HepG2 (cell line): ENCODE results near the gene SLC6A12. TPM values are rescaled to one million over a fixed set of nuclear protein-coding genes. Genes with fewer than 3 reads are reported as not detected.

Source experiments
- BCL3 ChIP-seq: sonication (generic); formaldehyde crosslinking; IDR thresholded peaks from 2 replicates; pipeline ENCODE4 v1.5.1; 2020; ENCODE audit warnings: mild to moderate bottlenecking, missing genetic modification reagents, moderate library complexity
- BORCS8-MEF2B ChIP-seq: sonication (generic); formaldehyde crosslinking; IDR thresholded peaks from 2 replicates; pipeline ENCODE4 v1.8.0; 2022; ENCODE audit warnings: mild to moderate bottlenecking, missing genetic modification reagents
- DMTF1 ChIP-seq: sonication (generic); formaldehyde crosslinking; IDR thresholded peaks from 2 replicates; pipeline ENCODE4 v1.4.0; 2020; ENCODE audit warnings: mild to moderate bottlenecking, missing genetic modification reagents
- DRAP1 ChIP-seq: IDR thresholded peaks from 2 replicates; pipeline ENCODE4 v1.6.1; 2016; ENCODE audit warnings: missing genetic modification reagents, missing compliant biosample characterization
- ELF3 ChIP-seq: IDR thresholded peaks from 2 replicates; pipeline ENCODE4 v1.6.1; 2016; ENCODE audit warnings: missing genetic modification reagents, missing compliant biosample characterization
- HMG20B ChIP-seq: conservative IDR thresholded peaks from 2 replicates; pipeline ENCODE4 v1.6.1; 2016; ENCODE audit warnings: missing genetic modification reagents, missing compliant biosample characterization
- HNF1B ChIP-seq: sonication (generic); formaldehyde crosslinking; IDR thresholded peaks from 2 replicates; pipeline ENCODE4 v1.5.1; 2020; ENCODE audit warnings: mild to moderate bottlenecking, moderate library complexity, missing genetic modification reagents
- MIXL1 ChIP-seq: IDR thresholded peaks from 2 replicates; pipeline ENCODE4 v1.6.1; 2016
- MLLT10 ChIP-seq: sonication (generic); formaldehyde crosslinking; IDR thresholded peaks from 2 replicates; pipeline ENCODE4 v1.4.0; 2020; ENCODE audit warnings: missing genetic modification reagents
- NCOA5 ChIP-seq: sonication (generic); formaldehyde crosslinking; IDR thresholded peaks from 2 replicates; pipeline ENCODE4 v1.4.0; 2020; ENCODE audit warnings: missing genetic modification reagents
- NFE2 ChIP-seq: sonication (generic); formaldehyde crosslinking; IDR thresholded peaks from 2 replicates; pipeline ENCODE4 v1.4.0; 2020; ENCODE audit warnings: missing genetic modification reagents
- PHF21A ChIP-seq: sonication (generic); formaldehyde crosslinking; IDR thresholded peaks from 2 replicates; pipeline ENCODE4 v1.5.0; 2020; ENCODE audit warnings: mild to moderate bottlenecking, missing genetic modification reagents
- RBM22 ChIP-seq: fragments of 200-400 bp; formaldehyde crosslinking; optimal IDR thresholded peaks from 2 replicates; pipeline ENCODE3; 2017; ENCODE audit warnings: mild to moderate bottlenecking, low read length, moderate library complexity
- SSRP1 ChIP-seq: IDR thresholded peaks from 2 replicates; pipeline ENCODE4 v1.6.1; 2016; ENCODE audit warnings: control low read depth
- TEAD3 ChIP-seq: optimal IDR thresholded peaks from 2 replicates; pipeline ENCODE3; 2016; ENCODE audit warnings: borderline replicate concordance
- TFDP1 ChIP-seq: IDR thresholded peaks from 2 replicates; pipeline ENCODE4 v1.6.1; 2016; ENCODE audit warnings: missing compliant biosample characterization, missing genetic modification reagents, borderline replicate concordance
- TFE3 ChIP-seq: IDR thresholded peaks from 2 replicates; pipeline ENCODE4 v1.6.1; 2016
- ZBTB21 ChIP-seq: sonication (generic); formaldehyde crosslinking; IDR thresholded peaks from 2 replicates; pipeline ENCODE4 v1.4.0; 2020; ENCODE audit warnings: missing genetic modification reagents
- ZFP36L2 ChIP-seq: sonication (generic); formaldehyde crosslinking; IDR thresholded peaks from 2 replicates; pipeline ENCODE4 v1.4.0; 2020; ENCODE audit warnings: missing genetic modification reagents
- ZFY ChIP-seq: sonication (generic); formaldehyde crosslinking; IDR thresholded peaks from 2 replicates; pipeline ENCODE4 v1.4.0; 2020; ENCODE audit warnings: missing genetic modification reagents
- ZNF12 ChIP-seq: sonication (generic); formaldehyde crosslinking; IDR thresholded peaks from 2 replicates; pipeline ENCODE4 v1.5.0; 2020; ENCODE audit warnings: missing genetic modification reagents
- ZNF225 ChIP-seq: sonication (generic); formaldehyde crosslinking; IDR thresholded peaks from 2 replicates; pipeline ENCODE4 v1.4.0; 2020; ENCODE audit warnings: mild to moderate bottlenecking, missing genetic modification reagents
- ZNF550 ChIP-seq: sonication (generic); formaldehyde crosslinking; IDR thresholded peaks from 2 replicates; pipeline ENCODE4 v1.4.0; 2020; ENCODE audit warnings: mild to moderate bottlenecking, missing genetic modification reagents, borderline replicate concordance
- ZNF589 ChIP-seq: sonication (generic); formaldehyde crosslinking; conservative IDR thresholded peaks from 2 replicates; pipeline ENCODE4 v1.8.0; 2022; ENCODE audit warnings: mild to moderate bottlenecking, moderate library complexity, missing genetic modification reagents
- ZNF776 ChIP-seq: sonication (generic); formaldehyde crosslinking; IDR thresholded peaks from 2 replicates; pipeline ENCODE4 v1.4.0; 2020; ENCODE audit warnings: mild to moderate bottlenecking, missing genetic modification reagents
- polyA plus RNA-seq, 8 experiments: library from polyadenylated mRNA; depleted of rRNA in 3 of 8; stranded (reverse) in 7 of 8; unstranded in 1 of 8; fragments of >200 nt; fragmentation: Illumina TruSeq in 4 of 8; extraction: Trizol in 4 of 8; gene quantifications; 2 replicates each; pipeline versions ENCODE4 v1.2.1 to v1.2.3, GENCODE V29; 2011 to 2016; ENCODE audit warnings: low read depth in 4 of 8, missing spikeins in 1 of 8, mixed read lengths in 1 of 8; ENCODE audit not compliant: insufficient read depth in 1 of 8
- total RNA-seq, 5 experiments: library from RNA; depleted of rRNA; stranded (reverse); fragments of >200 nt; fragmentation: Illumina TruSeq; extraction: Trizol; gene quantifications; 2 replicates each; pipeline ENCODE4 v1.2.3, GENCODE V29; 2016; ENCODE audit warnings: low read depth in 1 of 5

SLC6A12 gene
- total and polyA plus RNA-seq, 2 of the 13 experiments (the other 11 are each of a cell fraction or from before 2014, with no cell fraction given): 3.7 to 18.8 TPM

GRCh38 chr12:145369-145960 is 68.5 kb downstream of the SLC6A12 start (continued):
- TF ChIP-seq RBM22: no peak
- TF ChIP-seq ZBTB21: no peak
- peak; percentile 49 for TF ChIP-seq TFE3 (CRISPR knock-in tag)
- no peak for TF ChIP-seq NFE2 (CRISPR knock-in tag)
- peak; percentile 55; the same call in 1 of the 2 replicates for TF ChIP-seq PHF21A
- TF ChIP-seq DMTF1: no peak
- peak; percentile 61; the same call in 1 of the 2 replicates for TF ChIP-seq TFDP1
- TF ChIP-seq TEAD3: peak; percentile 48
- no peak for TF ChIP-seq ZNF589 (CRISPR knock-in tag)
- TF ChIP-seq ELF3 (CRISPR knock-in tag): peak; percentile 61; the same call in 1 of the 2 replicates
- no peak for TF ChIP-seq MIXL1 (CRISPR knock-in tag)
- no peak for TF ChIP-seq MLLT10 (CRISPR knock-in tag)
- TF ChIP-seq SSRP1: no peak
- TF ChIP-seq ZFP36L2 (CRISPR knock-in tag): no peak
- no peak for TF ChIP-seq ZNF225 (CRISPR knock-in tag)
- peak; percentile 61 for TF ChIP-seq ZFY (CRISPR knock-in tag)
- no peak for TF ChIP-seq ZNF12 (CRISPR knock-in tag)
- 0 out of 2 replicates have a peak, but pooled peaks have one; percentile 44 for TF ChIP-seq BORCS8-MEF2B (CRISPR knock-in tag)
- TF ChIP-seq HMG20B (CRISPR knock-in tag): no peak
- TF ChIP-seq BCL3: no peak
- no peak for TF ChIP-seq NCOA5
- TF ChIP-seq DRAP1 (CRISPR knock-in tag): no peak
- TF ChIP-seq ZNF550 (CRISPR knock-in tag): no peak
- no peak for TF ChIP-seq ZNF776 (CRISPR knock-in tag)
- no peak for TF ChIP-seq HNF1B (CRISPR knock-in tag)
